Vagina (tissue), 2 donors: Measurements from ENCODE around the gene UHRF1.

Experiments
- POLR2A ChIP-seq, 2 donors: fragments of 450-650 bp; IDR thresholded peaks; one replicate each; pipeline ENCODE4 v1.6.1; 2017; ENCODE audit warnings: antibody characterized with exemption in 2 of 2, mild to moderate bottlenecking in 2 of 2, moderate library complexity in 2 of 2
- POLR2AphosphoS5 ChIP-seq, 2 donors: sonication (generic); formaldehyde crosslinking; IDR thresholded peaks; one replicate each; pipeline ENCODE4 v1.9.0; 2017; ENCODE audit warnings: antibody characterized with exemption in 2 of 2, mild to moderate bottlenecking in 2 of 2, low read depth in 1 of 2; ENCODE audit not compliant: insufficient read depth in 1 of 2
- TF ChIP-seq, protein P1 (sequence below), 3 experiments: fragments of 450-650 bp in 2 of 3; fragments of 200-600 bp in 1 of 3; sonication (generic) in 1 of 3; IDR thresholded peaks; one replicate each; pipeline ENCODE4 v1.5.1; 2017 to 2019; ENCODE audit warnings: antibody characterized with exemption in 3 of 3, mild to moderate bottlenecking in 2 of 3, moderate library complexity in 2 of 3

DNA sequence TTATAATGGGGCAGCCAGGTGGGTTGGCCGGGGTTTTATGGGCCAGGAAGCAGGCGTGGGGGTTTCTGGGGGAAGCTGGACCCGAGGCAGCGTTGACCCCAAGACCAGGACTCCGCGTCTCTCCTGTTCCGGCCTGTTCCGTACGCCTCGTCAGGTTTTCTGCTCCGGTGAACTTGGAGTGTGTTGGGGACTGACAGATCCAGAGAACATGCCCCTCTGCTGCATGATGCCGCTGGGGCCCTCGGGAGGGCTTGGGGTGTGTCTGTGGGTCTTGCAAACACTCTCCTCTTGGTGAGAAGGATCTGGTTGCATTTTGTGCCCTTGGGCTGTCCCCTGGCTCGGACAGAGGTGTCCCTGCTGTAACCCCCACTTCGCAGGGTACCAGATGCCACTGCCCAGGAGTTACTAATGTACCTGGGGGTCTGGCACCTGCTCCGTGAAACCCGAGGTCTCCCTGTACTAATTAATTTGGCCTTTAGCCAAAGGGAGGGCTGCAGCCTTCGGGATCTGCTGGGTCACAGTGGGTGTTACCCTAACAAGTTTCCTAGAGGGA lies 75.2 kb downstream of the UHRF1 start:
- TF ChIP-seq, protein P1, sequence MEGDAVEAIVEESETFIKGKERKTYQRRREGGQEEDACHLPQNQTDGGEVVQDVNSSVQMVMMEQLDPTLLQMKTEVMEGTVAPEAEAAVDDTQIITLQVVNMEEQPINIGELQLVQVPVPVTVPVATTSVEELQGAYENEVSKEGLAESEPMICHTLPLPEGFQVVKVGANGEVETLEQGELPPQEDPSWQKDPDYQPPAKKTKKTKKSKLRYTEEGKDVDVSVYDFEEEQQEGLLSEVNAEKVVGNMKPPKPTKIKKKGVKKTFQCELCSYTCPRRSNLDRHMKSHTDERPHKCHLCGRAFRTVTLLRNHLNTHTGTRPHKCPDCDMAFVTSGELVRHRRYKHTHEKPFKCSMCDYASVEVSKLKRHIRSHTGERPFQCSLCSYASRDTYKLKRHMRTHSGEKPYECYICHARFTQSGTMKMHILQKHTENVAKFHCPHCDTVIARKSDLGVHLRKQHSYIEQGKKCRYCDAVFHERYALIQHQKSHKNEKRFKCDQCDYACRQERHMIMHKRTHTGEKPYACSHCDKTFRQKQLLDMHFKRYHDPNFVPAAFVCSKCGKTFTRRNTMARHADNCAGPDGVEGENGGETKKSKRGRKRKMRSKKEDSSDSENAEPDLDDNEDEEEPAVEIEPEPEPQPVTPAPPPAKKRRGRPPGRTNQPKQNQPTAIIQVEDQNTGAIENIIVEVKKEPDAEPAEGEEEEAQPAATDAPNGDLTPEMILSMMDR (IDR thresholded peaks at IDR 0.05), result no peak
- TF ChIP-seq POLR2A (IDR thresholded peaks at IDR 0.05) (no peak), POLR2AphosphoS5 (IDR thresholded peaks at IDR 0.05; ENCODE audit: insufficient read depth in 1 of 2, low read depth in 1 of 2) (no peak)
